BJ (cell line): Measurements from ENCODE around the gene PSMC2. TPM values are rescaled to one million over a fixed set of nuclear protein-coding genes. Genes with fewer than 3 reads are reported as not detected.

ENCODE experiments used
- CTCF ChIA-PET: fragments of 350-600 bp; formaldehyde crosslinking; extraction: SDS; loops from one replicate; lab custom pipeline; 2021; ENCODE audit warnings: antibody characterized with exemption, inconsistent platforms; lab: Yijun Ruan, JAX
- POLR2A ChIA-PET: fragments of 300-600 bp; sonication (Branson Sonifier 250); formaldehyde crosslinking; extraction: SDS; loops from one replicate; lab custom pipeline; 2021; ENCODE audit warnings: antibody characterized with exemption; lab: Charles Lee
- DNase-seq: peaks from one replicate; pipeline ENCODE4 v3.0.0-alpha.2; 2011; ENCODE audit warnings: low read depth
- H3K27me3 ChIP-seq: 2 replicates; pipeline ENCODE4 v1.6.0; 2011; ENCODE audit warnings: low read length; ENCODE audit not compliant: control insufficient read depth, insufficient read depth
- H3K36me3 ChIP-seq: 2 replicates; pipeline ENCODE4 v1.5.1; 2011; ENCODE audit warnings: low read length; ENCODE audit not compliant: control insufficient read depth, insufficient read depth
- H3K4me3 ChIP-seq: 2 replicates; pipeline ENCODE4 v1.5.1; 2011; ENCODE audit warnings: low read depth, mild to moderate bottlenecking, control low read depth, low read length
- polyA plus RNA-seq: library from polyadenylated mRNA; depleted of rRNA; stranded (reverse); fragments of >200 nt; gene quantifications from 2 replicates; pipeline ENCODE4 v1.2.3, GENCODE V29; 2011
- TF ChIP-seq, protein P1 (sequence below): IDR thresholded peaks from 2 replicates; pipeline ENCODE4 v1.5.1; 2011; ENCODE audit warnings: low read depth, mild to moderate bottlenecking, control low read depth, inconsistent platforms, low read length, moderate library complexity; ENCODE audit not compliant: insufficient read depth

Gene PSMC2
- polyA plus RNA-seq, 1 experiment: 103 TPM

DNA sequence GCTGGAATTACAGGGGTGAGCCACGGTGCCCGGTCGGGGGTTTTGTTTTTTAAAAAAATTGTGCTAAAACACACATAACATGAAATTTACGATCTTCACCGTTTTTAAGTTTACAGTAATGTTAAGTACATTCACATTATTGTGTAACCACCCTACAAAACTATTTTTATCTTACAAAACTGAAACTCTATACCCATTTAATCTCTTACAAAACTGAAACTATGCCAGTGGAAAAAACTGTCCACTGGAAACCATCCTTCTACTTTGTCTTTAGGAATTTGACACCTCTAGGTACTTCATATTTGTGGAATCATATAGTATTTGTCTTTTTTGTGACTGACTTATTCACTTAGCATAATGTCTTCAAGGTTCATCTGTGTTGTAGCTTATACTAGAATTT lies 1.0 kb upstream of the PSMC2 start:
- Histone ChIP-seq H3K4me3 (no peak overlapping the region), H3K27me3 (no peaks in the 10 kb centered on the region), H3K36me3 (no peaks in the 10 kb centered on the region)
- ChIA-PET POLR2A (no interaction called here), CTCF (no interaction called here)
- TF ChIP-seq, protein P1, sequence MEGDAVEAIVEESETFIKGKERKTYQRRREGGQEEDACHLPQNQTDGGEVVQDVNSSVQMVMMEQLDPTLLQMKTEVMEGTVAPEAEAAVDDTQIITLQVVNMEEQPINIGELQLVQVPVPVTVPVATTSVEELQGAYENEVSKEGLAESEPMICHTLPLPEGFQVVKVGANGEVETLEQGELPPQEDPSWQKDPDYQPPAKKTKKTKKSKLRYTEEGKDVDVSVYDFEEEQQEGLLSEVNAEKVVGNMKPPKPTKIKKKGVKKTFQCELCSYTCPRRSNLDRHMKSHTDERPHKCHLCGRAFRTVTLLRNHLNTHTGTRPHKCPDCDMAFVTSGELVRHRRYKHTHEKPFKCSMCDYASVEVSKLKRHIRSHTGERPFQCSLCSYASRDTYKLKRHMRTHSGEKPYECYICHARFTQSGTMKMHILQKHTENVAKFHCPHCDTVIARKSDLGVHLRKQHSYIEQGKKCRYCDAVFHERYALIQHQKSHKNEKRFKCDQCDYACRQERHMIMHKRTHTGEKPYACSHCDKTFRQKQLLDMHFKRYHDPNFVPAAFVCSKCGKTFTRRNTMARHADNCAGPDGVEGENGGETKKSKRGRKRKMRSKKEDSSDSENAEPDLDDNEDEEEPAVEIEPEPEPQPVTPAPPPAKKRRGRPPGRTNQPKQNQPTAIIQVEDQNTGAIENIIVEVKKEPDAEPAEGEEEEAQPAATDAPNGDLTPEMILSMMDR: no peak
- DNase-seq: no peak

DNA sequence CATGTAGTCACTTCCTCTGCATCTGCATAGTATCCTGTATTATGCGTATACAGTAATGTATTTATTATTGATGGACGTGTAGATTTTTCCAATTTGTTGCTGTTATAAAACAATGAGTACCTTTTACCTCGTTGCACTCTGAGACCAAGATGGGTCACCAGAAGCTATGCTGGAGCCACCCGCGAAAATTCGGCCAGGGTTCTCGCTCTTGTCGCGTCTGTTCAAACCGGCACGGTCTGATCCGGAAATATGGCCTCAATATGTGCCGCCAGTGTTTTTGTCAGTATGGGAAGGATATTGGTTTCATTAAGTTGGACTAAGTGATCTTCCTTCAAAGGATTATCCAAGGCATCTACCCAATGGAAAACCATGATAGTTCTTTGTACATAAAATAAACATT lies 1.0 kb downstream of the PSMC2 start:
- POLR2A ChIA-PET: no interaction called here
- CTCF ChIA-PET: no interaction called here
- no peaks in the 10 kb centered on the region for H3K36me3 ChIP-seq
- H3K27me3 ChIP-seq: no peaks in the 10 kb centered on the region
- TF ChIP-seq, protein P1: no peak
- H3K4me3 ChIP-seq: peak overlapping the region; percentile 83
- DNase-seq: no peak

DNA sequence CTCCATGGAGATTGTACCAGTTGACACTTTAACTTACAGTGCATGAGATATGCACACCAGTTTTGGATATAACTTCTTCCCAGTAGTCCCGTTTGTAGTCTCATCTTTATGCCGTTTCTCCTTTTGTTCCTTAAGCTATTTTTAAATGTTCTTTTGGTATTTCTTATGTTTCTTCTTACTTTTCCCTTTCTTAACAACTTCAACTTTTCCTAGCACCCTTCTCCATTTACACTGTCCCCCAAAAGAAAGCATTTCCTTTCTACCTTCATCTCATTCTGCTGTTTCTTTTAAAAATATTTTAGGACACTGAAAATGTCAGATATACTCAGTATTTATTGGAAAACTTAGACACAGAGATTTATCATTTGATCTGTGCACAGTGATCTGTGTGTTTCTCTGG lies 1.5 kb downstream of the PSMC2 start:
- TF ChIP-seq, protein P1: no peak
- Histone ChIP-seq H3K27me3 (no peaks in the 10 kb centered on the region), H3K36me3 (no peaks in the 10 kb centered on the region), H3K4me3 (peak overlapping the region; percentile 83)
- ChIA-PET CTCF (no interaction called here), POLR2A (no interaction called here)
- DNase-seq: no peak

DNA sequence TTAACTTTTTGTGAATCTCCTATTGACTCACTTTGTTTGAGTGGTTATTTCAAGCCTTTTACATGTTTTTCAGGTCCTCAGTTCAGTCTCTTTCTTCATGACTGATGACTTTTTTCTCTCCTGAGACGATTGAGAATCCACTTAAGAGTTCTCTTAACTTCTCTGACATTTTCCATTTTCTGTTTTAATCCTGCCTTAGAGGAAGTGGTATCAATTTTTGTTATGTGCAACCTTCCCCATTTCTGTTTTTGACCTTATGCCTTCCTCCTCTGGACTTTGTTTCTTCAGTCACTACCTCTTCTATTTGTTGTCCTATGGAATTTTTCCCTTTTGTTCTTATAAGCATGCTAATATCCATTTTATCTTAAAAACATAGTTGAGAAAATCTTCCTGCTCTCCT lies 2.4 kb downstream of the PSMC2 start:
- Histone ChIP-seq H3K36me3 (no peaks in the 10 kb centered on the region), H3K27me3 (no peaks in the 10 kb centered on the region), H3K4me3 (no peak overlapping the region)
- TF ChIP-seq, protein P1: no peak
- POLR2A ChIA-PET: no interaction called here
- CTCF ChIA-PET: interaction anchor here (0.6 kb wide), 1 partner anchor 36 kb away, joined by 4 read pairs; no protein-coding TSS in a partner anchor
- DNase-seq: no peak

DNA sequence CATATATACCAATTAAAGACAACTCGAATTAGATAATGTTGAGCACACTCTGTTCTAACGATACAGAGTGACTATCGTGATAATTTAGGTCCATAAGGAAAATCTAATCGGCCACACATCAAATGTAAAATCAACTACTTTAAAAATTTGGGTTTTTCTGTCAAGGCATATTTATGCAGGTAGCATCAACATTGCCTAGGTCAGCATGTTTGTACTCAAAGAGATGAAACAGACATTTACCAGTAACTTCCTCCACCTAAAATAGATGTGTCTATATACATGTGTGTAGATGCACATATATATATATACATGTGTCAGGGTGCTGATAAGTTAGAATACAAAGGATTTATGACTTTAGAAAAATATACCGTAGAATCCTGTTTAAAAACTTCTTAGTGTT lies 22.0 kb downstream of the PSMC2 start:
- DNase-seq: no peak
- H3K27me3 ChIP-seq: no peaks in the 10 kb centered on the region
- TF ChIP-seq, protein P1: no peak
- peaks cover 12% of the 10 kb centered on the region for H3K36me3 ChIP-seq
- ChIA-PET CTCF (no interaction called here), POLR2A (no interaction called here)
- H3K4me3 ChIP-seq: no peak overlapping the region
